ENCODE measurements around the gene NFATC1. TPM values are rescaled to one million over a fixed set of nuclear protein-coding genes. Genes with fewer than 3 reads are reported as not detected.

The NFATC1 gene
- polyA plus RNA-seq, 1 experiment = 0.73 TPM

DNA sequence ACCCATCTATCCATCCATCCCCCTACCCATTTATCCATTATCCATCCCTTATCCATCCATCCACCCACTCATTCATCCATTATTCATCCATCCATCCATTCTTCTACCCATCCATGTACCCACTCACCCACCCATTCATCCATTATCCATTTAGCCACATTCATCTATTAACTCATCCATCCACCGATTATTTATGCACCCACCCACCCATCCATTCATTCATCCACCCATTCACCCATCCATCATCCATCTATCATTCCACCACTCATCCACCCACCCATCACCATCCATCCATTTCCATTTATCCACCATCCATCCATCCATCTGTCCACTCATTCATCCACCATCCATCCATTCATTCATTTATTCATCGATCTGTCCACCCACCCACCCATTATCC lies 146.5 kb downstream of the NFATC1 start:
- POLR2A ChIA-PET = no interaction called here
- peaks cover 17% of the 10 kb centered on the region for H3K9me3 ChIP-seq (ENCODE audit: control insufficient read depth, insufficient read depth, low read length)
- TF ChIP-seq CTCF (IDR thresholded peaks at IDR 0.05; ENCODE audit: low read depth, low read length) = no peak

GRCh38 chr18:79542876-79543750 lies 147.4 kb downstream of the NFATC1 start:
- Histone ChIP-seq H3K9me3 (ENCODE audit: control insufficient read depth, insufficient read depth, low read length) (peaks cover 15% of the 10 kb centered on the region; the same call in 1 of the 2 replicates), H3K4me3 (ENCODE audit: low read depth, low read length) (no peak overlapping the region), H3K27me3 (ENCODE audit: control insufficient read depth, insufficient read depth, low read length) (peaks cover 33% of the 10 kb centered on the region), H3K27ac (ENCODE audit: low read depth, low read length) (no peak overlapping the region)
- POLR2A ChIA-PET = no interaction called here
- CTCF ChIA-PET = no interaction called here
- no peak for DNase-seq (ENCODE audit: low read depth, low spot score)
- TF ChIP-seq CTCF (IDR thresholded peaks at IDR 0.05; ENCODE audit: low read depth, low read length) = no peak

More for the DNA sequence above, 146.5 kb downstream of the NFATC1 start:
- Histone ChIP-seq H3K27ac (ENCODE audit: low read depth, low read length) (no peak overlapping the region), H3K4me3 (ENCODE audit: low read depth, low read length) (no peak overlapping the region), H3K27me3 (ENCODE audit: control insufficient read depth, insufficient read depth, low read length) (peaks cover 31% of the 10 kb centered on the region)
- no peak for DNase-seq (ENCODE audit: low read depth, low spot score)
- CTCF ChIA-PET = no interaction called here

DNA sequence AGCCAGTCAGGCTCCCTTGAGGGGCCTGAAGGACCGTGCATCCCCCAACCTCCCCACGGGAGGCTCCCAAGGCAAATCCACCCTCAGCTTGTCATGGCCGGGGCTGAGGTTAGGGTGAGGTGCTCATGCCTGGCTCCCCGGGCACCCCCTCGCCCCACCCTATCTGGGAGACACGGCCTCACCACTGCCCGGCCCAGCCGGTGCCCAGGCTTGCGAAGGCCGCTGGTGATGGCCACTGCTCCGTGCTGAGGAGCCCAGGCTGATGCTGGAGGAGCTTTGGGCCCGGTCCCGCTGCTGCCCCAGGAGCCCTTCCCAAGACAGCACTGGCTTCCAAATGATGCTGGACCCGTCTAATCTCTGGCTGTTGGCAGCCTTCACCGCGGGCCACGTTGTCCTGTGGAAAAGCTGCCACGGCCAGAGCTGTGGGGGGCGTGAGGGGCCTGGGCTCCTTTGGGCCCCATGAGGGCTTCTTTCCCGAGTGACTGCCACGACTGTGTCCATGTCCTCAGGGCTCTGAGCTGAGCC lies 148.2 kb downstream of the NFATC1 start:
- TF ChIP-seq CTCF (IDR thresholded peaks at IDR 0.05; ENCODE audit: low read depth, low read length) = no peak
- ChIA-PET CTCF (no interaction called here), POLR2A (no interaction called here)
- Histone ChIP-seq H3K27ac (ENCODE audit: low read depth, low read length) (no peak overlapping the region), H3K4me3 (ENCODE audit: low read depth, low read length) (no peak overlapping the region), H3K27me3 (ENCODE audit: control insufficient read depth, insufficient read depth, low read length) (peaks cover 32% of the 10 kb centered on the region), H3K9me3 (ENCODE audit: control insufficient read depth, insufficient read depth, low read length) (peaks cover 21% of the 10 kb centered on the region; the same call in 1 of the 2 replicates)
- no peak for DNase-seq (ENCODE audit: low read depth, low spot score)

GRCh38 chr18:79544386-79544963 lies 148.7 kb downstream of the NFATC1 start:
- ChIA-PET POLR2A (no interaction called here), CTCF (no interaction called here)
- no peak overlapping the region for H3K27ac ChIP-seq (ENCODE audit: low read depth, low read length)
- H3K4me3 ChIP-seq (ENCODE audit: low read depth, low read length) = no peak overlapping the region
- H3K27me3 ChIP-seq (ENCODE audit: control insufficient read depth, insufficient read depth, low read length) = peaks cover 32% of the 10 kb centered on the region
- no peak for TF ChIP-seq CTCF (IDR thresholded peaks at IDR 0.05; ENCODE audit: low read depth, low read length)
- H3K9me3 ChIP-seq (ENCODE audit: control insufficient read depth, insufficient read depth, low read length) = peaks cover 27% of the 10 kb centered on the region; the same call in 1 of the 2 replicates
- DNase-seq (ENCODE audit: low read depth, low spot score) = no peak

DNA sequence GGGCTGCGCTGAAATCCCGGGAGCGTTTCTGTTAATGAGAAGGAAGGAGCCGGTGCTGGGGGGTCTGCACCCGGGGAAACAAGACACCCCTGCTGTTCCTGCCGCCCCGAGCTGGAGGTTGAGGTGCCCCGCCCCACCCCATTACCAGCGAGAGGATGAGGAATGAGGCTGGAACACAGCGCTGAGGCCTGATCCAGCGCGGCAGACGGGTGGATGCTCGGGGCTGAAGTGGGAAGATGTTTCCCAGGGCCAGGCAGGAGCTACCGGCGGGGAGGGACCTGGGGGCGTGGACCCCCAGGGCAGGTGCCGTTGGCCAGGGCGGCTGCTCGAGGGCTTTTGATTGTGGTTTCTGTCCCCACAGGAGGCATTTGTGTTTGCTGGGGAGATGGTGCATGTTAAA lies 149.5 kb downstream of the NFATC1 start:
- H3K4me3 ChIP-seq (ENCODE audit: low read depth, low read length) = no peak overlapping the region
- peaks cover 28% of the 10 kb centered on the region; the same call in 1 of the 2 replicates for H3K9me3 ChIP-seq (ENCODE audit: control insufficient read depth, insufficient read depth, low read length)
- DNase-seq (ENCODE audit: low read depth, low spot score) = no peak
- CTCF ChIA-PET = no interaction called here
- H3K27ac ChIP-seq (ENCODE audit: low read depth, low read length) = no peak overlapping the region
- H3K27me3 ChIP-seq (ENCODE audit: control insufficient read depth, insufficient read depth, low read length) = peaks cover 32% of the 10 kb centered on the region
- POLR2A ChIA-PET = no interaction called here
- TF ChIP-seq CTCF (IDR thresholded peaks at IDR 0.05; ENCODE audit: low read depth, low read length) = no peak
